ENCODE measurements around the gene PHRF1.

The PHRF1 gene

GRCh38 chr11:539971-540481, 36.2 kb upstream of the PHRF1 start:
- DNase-seq (ENCODE audit: low spot score): no peak

GRCh38 chr11:540583-541432, 35.5 kb upstream of the PHRF1 start:
- DNase-seq (ENCODE audit: low spot score): no peak

DNA sequence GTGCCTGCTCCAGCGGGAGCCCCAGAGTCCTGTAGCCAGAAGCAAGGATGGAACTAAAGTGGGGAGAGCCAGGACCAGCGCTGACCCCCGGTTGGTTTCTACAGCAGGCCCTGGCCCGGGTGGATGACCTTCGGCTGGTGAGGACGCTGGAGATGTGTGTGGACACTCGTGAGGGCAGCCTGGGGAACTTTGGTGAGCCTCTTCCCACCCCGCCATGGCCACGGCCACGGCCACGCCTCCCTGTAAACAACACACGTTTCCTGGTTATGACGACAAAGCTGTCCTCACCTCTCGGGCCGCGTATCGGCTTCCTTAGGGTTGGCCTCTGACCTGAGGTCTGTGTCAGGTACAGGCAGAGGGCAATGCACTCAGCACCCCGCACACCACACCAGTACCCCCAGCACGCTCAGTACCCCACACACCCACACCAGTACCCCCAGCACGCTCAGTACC, 34.8 kb upstream of the PHRF1 start:
- DNase-seq (ENCODE audit: low spot score): no peak

GRCh38 chr11:544817-545166, 31.5 kb upstream of the PHRF1 start:
- DNase-seq (ENCODE audit: low spot score): no peak

DNA sequence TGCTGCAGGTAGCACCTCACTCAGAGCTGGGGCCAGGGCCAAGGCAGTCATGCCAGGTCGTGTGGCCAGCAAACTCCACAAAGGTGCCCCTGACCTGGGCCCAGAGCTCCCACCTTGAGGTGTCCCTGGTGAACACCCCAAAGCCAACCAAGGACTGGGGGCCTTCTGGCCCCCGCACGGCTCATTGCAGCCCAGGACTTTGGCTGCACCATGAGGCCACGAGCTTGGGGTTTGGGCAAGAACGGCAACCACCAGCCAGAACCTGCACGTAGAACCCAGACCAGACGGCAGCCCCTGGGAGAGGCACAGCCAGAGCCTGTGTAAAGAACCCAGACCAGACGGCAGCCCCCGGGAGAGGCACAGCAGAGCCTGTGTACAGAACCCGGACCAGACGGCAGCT, 31.1 kb upstream of the PHRF1 start:
- DNase-seq (ENCODE audit: low spot score): no peak

DNA sequence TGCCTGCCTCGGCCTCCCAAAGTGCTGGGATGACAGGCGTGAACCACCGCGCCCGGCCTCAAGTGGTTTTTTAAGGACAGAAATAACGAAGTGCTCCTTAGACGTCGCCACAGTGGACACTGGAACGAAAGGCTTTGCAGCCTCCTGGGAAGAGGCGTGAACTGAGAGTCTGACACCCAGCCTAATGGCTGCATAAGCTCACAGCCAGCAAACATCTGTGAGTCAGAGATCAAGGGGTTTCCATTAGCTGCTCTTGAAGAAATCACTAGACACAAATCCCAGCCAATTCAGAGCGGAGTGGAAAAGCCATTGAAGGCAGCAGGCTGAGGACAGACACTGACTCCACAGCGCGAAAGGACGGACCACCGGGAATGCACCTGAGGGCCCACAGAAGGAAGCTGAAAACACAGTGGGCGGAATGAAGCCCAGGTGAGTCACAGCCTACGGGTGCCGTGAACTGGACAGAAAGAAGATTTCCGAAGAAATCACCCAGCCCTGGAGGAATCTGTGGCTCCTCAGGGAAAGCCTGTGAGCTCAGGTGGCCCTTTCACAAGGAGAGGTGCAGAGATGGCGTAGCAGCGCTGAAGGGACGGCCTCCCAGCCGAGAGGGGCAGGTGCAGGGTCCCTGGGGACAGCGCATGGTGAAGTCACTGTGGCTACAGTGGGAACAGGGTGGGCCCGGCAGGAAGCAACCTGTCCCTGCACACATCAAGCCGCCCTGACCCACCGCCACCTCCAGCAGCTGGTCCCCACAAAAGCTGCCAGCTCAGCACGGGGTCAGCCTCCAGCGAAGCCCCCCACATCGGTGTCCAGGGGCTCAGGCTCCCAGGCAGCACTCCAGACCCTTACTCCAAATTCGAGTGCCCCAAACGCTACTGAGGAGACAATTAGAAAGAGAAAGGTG, 27.3 kb upstream of the PHRF1 start:
- DNase-seq (ENCODE audit: low spot score): no peak

- DNase-seq (ENCODE audit: low spot score): no peak
These were observed 26.1 kb upstream of the PHRF1 start for GRCh38 chr11:550021-550745.

DNA sequence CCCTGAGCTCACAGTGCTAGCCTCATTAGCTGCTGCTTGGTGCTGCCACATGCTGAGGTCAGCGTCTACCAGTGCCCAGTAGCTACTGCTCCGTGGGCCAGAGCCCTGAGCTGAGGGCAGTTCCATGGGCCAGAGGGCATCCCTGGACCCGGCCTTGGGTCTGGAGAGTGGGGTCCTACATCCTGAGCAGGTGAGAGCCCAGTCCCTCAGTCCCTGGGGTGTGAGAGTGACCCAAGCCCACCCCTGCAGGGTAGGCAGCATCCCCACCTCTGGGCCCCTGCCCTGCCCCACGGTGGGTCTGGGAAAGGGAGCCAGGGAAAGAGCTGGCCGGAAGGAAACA, 25.6 kb upstream of the PHRF1 start:
- no peak for DNase-seq (ENCODE audit: low spot score)

GRCh38 chr11:551131-551530, 25.1 kb upstream of the PHRF1 start:
- no peak for DNase-seq (ENCODE audit: low spot score)

DNA sequence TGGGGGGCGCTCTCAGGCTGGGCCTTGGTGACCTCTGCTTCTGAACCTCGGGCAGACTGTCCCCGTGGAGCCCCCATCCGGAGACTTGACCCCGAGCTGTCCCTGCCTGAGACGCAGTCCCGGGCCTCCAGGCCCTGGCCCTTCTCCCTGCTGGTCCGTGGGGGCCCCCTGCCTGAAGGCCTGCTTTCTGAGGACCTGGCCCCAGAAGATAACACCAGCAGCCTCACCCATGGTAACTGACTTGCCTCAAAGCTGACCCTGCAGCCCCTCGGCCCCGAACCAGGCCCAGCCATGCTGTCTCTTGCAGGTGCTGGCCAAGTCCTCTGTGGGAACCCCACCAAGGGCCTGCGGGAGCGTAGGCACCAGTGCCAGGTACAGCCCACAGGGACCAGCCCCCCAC, 24.7 kb upstream of the PHRF1 start:
- DNase-seq (ENCODE audit: low spot score): no peak

DNA sequence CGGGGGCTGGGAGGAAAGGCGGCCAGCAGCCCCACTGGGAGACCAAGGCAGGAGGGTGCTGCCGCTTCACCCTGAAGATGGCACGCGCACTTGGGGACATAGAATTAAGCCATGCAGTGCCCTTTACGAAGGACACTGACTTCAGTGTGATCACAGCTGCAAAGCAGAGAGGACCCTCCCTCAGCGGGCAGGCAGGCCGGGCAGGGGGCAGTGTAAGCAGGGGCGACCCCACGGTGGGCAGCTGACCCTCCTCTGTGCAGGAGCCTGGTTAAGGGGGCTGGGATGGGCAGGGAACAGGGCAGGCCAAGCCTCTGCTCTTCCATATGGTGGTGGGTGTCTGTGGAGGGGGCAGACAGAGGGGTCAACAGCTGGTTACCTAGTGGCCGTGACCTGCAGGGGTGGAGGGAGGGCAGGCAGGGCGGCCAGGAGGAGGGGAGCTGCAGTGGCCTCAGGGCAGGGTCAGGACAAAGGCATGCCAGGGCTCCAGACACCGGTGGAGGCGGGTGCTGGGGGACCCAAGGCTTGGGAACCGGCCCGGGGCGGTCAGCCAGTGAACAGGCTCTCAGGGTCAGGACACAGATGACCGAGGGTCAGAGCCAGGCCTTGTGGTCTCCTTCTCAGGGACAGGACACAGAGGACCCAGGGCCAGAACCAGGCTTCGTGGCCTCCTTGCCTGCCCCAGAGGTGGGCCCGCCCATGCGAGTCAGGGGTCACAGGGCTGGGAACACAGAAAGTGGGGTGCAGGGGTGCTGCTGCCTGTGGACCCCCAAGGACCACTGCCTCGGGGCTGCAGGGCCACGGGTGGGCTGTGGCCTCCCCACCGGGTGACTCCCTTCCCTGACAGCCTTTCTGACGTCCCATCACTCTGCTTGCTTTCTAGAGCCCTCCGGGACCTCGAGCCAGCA, 22.9 kb upstream of the PHRF1 start:
- no peak for DNase-seq (ENCODE audit: low spot score)

DNA sequence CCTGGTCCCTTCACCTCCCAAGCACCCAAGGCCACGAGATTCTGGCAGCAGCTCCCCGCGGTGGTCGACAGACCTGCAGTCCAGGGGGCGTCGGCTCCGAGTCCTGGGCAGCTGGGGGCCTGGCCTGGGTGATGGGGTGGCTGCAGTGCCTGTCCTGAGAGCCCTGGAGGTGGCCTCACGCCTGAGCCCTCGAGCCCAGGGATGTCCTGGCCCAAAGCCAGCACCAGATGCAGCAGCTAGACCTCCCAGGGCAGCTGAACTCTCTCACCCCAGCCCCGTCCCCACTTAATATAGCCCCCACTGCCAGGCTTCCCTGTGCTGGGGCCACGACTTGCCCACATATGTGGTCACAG, 22.3 kb upstream of the PHRF1 start:
- no peak for DNase-seq (ENCODE audit: low spot score)

DNA sequence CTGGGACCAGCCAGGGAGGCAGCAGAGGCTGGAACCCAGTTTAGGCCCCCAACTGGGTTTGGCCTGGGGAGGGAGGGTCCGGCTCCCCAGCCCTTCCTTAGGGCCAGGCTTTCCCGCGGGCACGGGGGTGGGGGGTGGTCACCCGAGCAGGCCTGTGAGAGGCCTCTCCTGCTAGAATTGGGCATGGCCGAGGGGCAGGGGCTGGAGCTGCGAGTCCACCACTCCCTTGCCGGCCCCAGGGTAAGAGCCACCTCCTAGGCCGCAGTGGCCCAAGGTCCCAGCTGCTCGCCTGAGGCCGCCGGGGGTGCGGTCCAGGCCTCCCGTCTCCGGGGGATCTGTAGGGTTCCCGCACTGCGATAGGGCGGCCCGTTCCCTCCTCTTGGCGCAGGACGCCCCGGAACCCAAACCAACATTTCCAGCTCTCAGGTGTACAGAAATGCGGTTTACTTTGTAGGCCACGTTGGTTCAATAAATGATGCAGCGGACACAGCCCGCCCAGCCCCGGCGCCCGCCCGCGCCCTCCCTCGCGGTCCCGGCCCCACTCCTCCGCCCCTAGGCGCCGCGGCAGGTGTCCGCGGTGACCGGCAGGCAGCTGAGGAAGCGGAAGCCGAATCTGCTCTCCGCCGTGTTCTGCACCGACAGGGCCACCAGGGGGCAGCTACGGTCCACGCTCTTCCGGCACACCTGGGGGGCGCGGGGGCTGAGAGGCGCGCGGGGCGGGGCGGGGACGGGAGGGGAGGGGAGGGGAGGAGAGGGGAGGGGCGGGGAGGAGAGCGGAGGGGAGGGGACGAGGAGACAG, 21.6 kb upstream of the PHRF1 start:
- peak; percentile 86 for DNase-seq (ENCODE audit: low spot score)

- no peak for DNase-seq (ENCODE audit: low spot score)
These were observed 21.0 kb upstream of the PHRF1 start for GRCh38 chr11:555227-555779.

DNA sequence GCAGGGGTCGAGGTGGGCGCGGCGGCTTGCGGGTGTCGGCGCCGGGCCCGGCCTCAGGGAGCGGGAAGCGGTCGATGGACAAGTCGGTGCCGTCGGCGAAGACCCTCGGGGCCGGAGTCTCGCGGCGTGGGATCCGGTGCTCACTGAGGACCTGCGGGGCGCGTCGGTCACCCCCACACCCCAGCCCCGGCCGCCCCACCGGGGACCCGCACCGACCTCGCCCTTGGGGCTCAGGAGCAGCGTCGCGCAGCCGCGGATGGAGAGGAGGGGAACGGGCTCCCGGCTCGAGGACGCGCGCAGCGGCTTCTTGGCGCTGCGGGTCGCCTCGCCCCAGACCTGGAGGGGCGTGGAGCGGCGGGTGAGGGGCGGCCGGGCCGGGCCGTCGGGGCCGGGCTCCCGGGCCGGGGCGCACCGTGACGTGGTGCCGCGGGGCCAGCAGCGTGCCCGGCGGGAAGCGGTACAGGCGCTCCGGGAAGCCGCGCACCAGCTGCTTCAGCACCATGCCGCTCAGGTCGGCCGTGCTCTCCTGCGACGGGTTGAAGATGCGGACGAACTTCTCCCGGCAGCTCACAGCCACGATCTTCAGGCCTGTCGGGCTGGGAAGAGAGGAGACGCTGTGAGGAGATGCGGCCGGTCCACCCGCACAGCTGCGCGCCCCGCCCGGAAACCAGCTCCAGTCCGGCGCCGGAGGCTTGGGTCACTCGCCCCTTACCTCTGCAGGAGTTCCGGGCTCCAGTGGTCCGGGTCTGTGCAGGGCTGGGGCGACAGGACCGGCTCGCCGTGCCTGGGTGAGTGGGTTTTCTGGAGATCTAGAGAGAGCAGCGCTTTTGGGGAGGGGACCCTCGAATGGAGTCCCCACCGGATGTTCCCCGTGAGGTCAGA, 20.2 kb upstream of the PHRF1 start:
- DNase-seq (ENCODE audit: low spot score): no peak

DNA sequence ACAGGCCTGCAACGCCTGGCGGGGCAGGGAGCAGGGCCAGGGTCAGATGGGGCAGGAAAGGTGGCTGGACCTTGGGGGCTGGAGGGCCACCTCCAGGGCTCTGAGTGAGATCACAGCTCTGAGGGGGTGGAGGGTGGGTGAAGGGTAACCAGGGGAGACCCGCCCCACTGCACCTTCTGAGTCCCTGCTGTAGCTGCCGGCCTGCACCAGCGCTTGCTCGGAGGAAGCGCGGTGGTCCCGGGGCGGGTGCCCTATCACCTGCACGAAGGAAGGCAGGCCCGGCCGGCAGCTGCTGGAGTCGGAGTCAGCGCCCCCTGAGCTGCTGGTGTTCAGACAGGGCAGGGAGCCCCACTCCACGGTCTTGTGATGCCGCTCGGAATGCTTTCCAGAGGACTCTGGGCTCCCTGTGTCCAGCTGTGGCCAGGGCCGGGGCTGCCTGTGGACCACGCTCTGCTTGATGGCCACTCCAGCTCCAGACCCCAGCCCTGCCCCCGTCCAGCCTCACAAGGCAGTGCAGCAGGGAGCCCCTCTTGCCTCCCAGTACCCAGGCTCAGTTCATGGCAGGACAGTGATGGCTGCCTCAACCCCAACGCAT, 19.5 kb upstream of the PHRF1 start:
- no peak for DNase-seq (ENCODE audit: low spot score)

- no peak for DNase-seq (ENCODE audit: low spot score)
These were observed 18.7 kb upstream of the PHRF1 start for GRCh38 chr11:557328-558132.

DNA sequence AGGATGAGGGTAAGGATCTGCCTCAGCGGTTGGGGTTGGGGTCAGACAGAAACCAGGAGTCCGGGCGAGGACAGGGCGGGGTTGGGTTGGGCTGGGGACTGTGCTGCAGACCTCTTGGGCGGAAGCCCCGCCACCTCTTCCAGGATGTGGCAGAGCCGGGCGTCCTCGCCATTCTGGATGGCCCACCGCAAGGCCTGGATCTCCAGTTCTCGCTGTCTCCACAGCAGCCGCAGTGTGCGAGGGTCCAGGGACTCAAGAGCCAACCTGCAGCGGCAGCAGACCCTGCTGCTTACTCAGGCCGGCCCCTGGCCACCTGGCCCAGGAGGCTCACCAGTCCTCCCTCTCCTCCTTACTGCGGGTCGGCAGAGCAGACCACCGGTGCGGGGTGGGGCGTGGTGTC, 17.8 kb upstream of the PHRF1 start:
- DNase-seq (ENCODE audit: low spot score): no peak

Data from kidney tubule cell (primary cell).